HepG2 (cell line): ENCODE measurements around the gene SART1. TPM values are rescaled to one million over a fixed set of nuclear protein-coding genes. Genes with fewer than 3 reads are reported as not detected.

Experiments used
- BRCA1 ChIP-seq: sonication (generic); formaldehyde crosslinking; IDR thresholded peaks from 2 replicates; pipeline ENCODE4 v1.4.0; 2020; ENCODE audit warnings: missing genetic modification reagents
- FLYWCH1 ChIP-seq: sonication (generic); formaldehyde crosslinking; IDR thresholded peaks from 2 replicates; pipeline ENCODE4 v1.8.1; 2023; ENCODE audit warnings: mild to moderate bottlenecking, missing genetic modification reagents
- PAX8 ChIP-seq: sonication (generic); formaldehyde crosslinking; IDR thresholded peaks from 2 replicates; pipeline ENCODE4 v1.8.0; 2022; ENCODE audit warnings: mild to moderate bottlenecking, missing genetic modification reagents, borderline replicate concordance
- RELA ChIP-seq: sonication (generic); formaldehyde crosslinking; IDR thresholded peaks from 2 replicates; pipeline ENCODE4 v1.4.0; 2020; ENCODE audit warnings: missing genetic modification reagents
- SRSF1 ChIP-seq: fragments of 200-400 bp; formaldehyde crosslinking; optimal IDR thresholded peaks from 2 replicates; pipeline ENCODE3; 2017; ENCODE audit warnings: mild to moderate bottlenecking, low read depth, low read length, moderate library complexity
- XBP1 ChIP-seq: sonication (generic); formaldehyde crosslinking; IDR thresholded peaks from 2 replicates; pipeline ENCODE4 v1.5.0; 2020; ENCODE audit warnings: missing genetic modification reagents
- ZBTB40 ChIP-seq, 2 experiments: fragments of 450-650 bp in 1 of 2; sonication (generic) in 1 of 2; formaldehyde crosslinking in 1 of 2; IDR thresholded peaks; 2 replicates each; pipeline versions ENCODE4 v1.6.1 to v1.8.0; 2016 to 2022; ENCODE audit warnings: antibody characterized with exemption in 1 of 2, mild to moderate bottlenecking in 1 of 2, missing genetic modification reagents in 1 of 2
- ZFP36L2 ChIP-seq: sonication (generic); formaldehyde crosslinking; IDR thresholded peaks from 2 replicates; pipeline ENCODE4 v1.4.0; 2020; ENCODE audit warnings: missing genetic modification reagents
- ZNF562 ChIP-seq: sonication (generic); formaldehyde crosslinking; IDR thresholded peaks from 2 replicates; pipeline ENCODE4 v1.8.0; 2022; ENCODE audit warnings: missing genetic modification reagents, borderline replicate concordance
- ZNF605 ChIP-seq: sonication (generic); formaldehyde crosslinking; IDR thresholded peaks from 2 replicates; pipeline ENCODE4 v1.8.0; 2022; ENCODE audit warnings: mild to moderate bottlenecking, missing genetic modification reagents
- ZNF660 ChIP-seq: sonication (generic); formaldehyde crosslinking; IDR thresholded peaks from 2 replicates; pipeline ENCODE4 v1.5.1; 2020; ENCODE audit warnings: mild to moderate bottlenecking, low read depth, missing genetic modification reagents, borderline replicate concordance
- ZNF678 ChIP-seq: sonication (generic); formaldehyde crosslinking; IDR thresholded peaks from 2 replicates; pipeline ENCODE4 v1.4.0; 2020; ENCODE audit warnings: mild to moderate bottlenecking, missing genetic modification reagents
- ZNF766 ChIP-seq: sonication (generic); formaldehyde crosslinking; IDR thresholded peaks from 2 replicates; pipeline ENCODE4 v1.5.0; 2020; ENCODE audit warnings: missing genetic modification reagents, borderline replicate concordance
- polyA plus RNA-seq, 8 experiments: library from polyadenylated mRNA; depleted of rRNA in 3 of 8; stranded (reverse) in 7 of 8; unstranded in 1 of 8; fragments of >200 nt; fragmentation: Illumina TruSeq in 4 of 8; extraction: Trizol in 4 of 8; gene quantifications; 2 replicates each; pipeline versions ENCODE4 v1.2.1 to v1.2.3, GENCODE V29; 2011 to 2016; ENCODE audit warnings: low read depth in 4 of 8, missing spikeins in 1 of 8, mixed read lengths in 1 of 8; ENCODE audit not compliant: insufficient read depth in 1 of 8
- total RNA-seq, 5 experiments: library from RNA; depleted of rRNA; stranded (reverse); fragments of >200 nt; fragmentation: Illumina TruSeq; extraction: Trizol; gene quantifications; 2 replicates each; pipeline ENCODE4 v1.2.3, GENCODE V29; 2016; ENCODE audit warnings: low read depth in 1 of 5
- TF ChIP-seq, protein P1 (sequence below): sonication (generic); formaldehyde crosslinking; IDR thresholded peaks from 2 replicates; pipeline ENCODE4 v1.5.0; 2020; ENCODE audit warnings: missing genetic modification reagents
- TF ChIP-seq, protein P2 (sequence below): sonication (generic); formaldehyde crosslinking; IDR thresholded peaks from 2 replicates; pipeline ENCODE4 v1.4.0; 2020; ENCODE audit warnings: missing genetic modification reagents, borderline replicate concordance

The SART1 gene
- total and polyA plus RNA-seq, 2 of the 13 experiments (the other 11 are each of a cell fraction or from before 2014, with no cell fraction given) = 11.3 to 22.5 TPM

DNA sequence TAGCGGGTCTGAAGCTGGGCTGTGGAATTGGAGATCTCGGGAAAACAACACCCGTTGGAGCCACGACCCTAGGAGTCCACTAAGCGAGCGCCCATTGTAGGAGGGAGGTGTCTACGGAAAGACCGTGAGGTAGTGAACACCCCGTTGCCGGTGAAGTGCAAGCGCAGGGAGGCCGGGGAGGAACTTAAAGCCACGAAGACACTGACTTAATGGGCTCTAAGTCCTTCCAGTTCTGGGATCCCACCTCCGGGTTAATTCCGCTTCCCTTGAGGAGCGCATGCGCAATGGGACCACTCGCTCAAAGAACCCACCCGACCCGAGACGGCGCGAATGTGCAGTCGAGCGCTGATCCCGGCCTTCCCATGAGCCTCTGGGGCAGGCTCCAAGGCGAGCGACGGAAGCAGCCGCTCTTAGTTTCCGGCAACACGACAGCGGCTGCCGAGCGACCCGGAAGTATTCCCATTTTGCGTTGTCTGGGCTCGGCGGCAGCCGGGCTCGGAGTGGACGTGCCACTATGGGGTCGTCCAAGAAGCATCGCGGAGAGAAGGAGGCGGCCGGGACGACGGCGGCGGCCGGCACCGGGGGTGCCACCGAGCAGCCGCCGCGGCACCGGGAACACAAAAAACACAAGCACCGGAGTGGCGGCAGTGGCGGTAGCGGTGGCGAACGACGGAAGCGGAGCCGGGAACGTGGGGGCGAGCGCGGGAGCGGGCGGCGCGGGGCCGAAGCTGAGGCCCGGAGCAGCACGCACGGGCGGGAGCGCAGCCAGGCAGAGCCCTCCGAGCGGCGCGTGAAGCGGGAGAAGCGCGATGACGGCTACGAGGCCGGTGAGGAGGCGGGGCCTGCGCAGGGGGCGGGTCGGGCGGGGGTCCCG is at the start of gene SART1 (continued):
- no peak for TF ChIP-seq FLYWCH1 (CRISPR knock-in tag)
- TF ChIP-seq ZNF605 (CRISPR knock-in tag) = no peak
- no peak for TF ChIP-seq PAX8
- TF ChIP-seq ZBTB40 (IDR thresholded peaks at IDR 0.05) = peak; percentile 77
- peak; percentile 86 for TF ChIP-seq ZBTB40 (CRISPR knock-in tag; IDR thresholded peaks at IDR 0.05)
- TF ChIP-seq ZNF660 (CRISPR knock-in tag) = no peak
- TF ChIP-seq, protein P1, sequence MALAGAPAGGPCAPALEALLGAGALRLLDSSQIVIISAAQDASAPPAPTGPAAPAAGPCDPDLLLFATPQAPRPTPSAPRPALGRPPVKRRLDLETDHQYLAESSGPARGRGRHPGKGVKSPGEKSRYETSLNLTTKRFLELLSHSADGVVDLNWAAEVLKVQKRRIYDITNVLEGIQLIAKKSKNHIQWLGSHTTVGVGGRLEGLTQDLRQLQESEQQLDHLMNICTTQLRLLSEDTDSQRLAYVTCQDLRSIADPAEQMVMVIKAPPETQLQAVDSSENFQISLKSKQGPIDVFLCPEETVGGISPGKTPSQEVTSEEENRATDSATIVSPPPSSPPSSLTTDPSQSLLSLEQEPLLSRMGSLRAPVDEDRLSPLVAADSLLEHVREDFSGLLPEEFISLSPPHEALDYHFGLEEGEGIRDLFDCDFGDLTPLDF = peak; percentile 84
- no peak for TF ChIP-seq XBP1 (CRISPR knock-in tag)
- TF ChIP-seq BRCA1 (CRISPR knock-in tag) = no peak
- 0 out of 2 replicates have a peak, but pooled peaks have one; percentile 71 for TF ChIP-seq ZNF678 (CRISPR knock-in tag)
- TF ChIP-seq SRSF1 = peak; percentile 83
- TF ChIP-seq RELA (CRISPR knock-in tag) = no peak
- TF ChIP-seq ZNF766 = peak; percentile 76; the same call in 1 of the 2 replicates
- TF ChIP-seq, protein P2, sequence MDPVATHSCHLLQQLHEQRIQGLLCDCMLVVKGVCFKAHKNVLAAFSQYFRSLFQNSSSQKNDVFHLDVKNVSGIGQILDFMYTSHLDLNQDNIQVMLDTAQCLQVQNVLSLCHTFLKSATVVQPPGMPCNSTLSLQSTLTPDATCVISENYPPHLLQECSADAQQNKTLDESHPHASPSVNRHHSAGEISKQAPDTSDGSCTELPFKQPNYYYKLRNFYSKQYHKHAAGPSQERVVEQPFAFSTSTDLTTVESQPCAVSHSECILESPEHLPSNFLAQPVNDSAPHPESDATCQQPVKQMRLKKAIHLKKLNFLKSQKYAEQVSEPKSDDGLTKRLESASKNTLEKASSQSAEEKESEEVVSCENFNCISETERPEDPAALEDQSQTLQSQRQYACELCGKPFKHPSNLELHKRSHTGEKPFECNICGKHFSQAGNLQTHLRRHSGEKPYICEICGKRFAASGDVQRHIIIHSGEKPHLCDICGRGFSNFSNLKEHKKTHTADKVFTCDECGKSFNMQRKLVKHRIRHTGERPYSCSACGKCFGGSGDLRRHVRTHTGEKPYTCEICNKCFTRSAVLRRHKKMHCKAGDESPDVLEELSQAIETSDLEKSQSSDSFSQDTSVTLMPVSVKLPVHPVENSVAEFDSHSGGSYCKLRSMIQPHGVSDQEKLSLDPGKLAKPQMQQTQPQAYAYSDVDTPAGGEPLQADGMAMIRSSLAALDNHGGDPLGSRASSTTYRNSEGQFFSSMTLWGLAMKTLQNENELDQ (CRISPR knock-in tag) = no peak
- TF ChIP-seq ZFP36L2 (CRISPR knock-in tag) = no peak
- no peak for TF ChIP-seq ZNF562
